ENCODE measurements around the gene LIMS2. TPM values are rescaled to one million over a fixed set of nuclear protein-coding genes. Genes with fewer than 3 reads are reported as not detected.

The LIMS2 gene
- total RNA-seq, 6 experiments from 2014 or later = 47.8 to 65.0 (median 59.1) TPM

DNA sequence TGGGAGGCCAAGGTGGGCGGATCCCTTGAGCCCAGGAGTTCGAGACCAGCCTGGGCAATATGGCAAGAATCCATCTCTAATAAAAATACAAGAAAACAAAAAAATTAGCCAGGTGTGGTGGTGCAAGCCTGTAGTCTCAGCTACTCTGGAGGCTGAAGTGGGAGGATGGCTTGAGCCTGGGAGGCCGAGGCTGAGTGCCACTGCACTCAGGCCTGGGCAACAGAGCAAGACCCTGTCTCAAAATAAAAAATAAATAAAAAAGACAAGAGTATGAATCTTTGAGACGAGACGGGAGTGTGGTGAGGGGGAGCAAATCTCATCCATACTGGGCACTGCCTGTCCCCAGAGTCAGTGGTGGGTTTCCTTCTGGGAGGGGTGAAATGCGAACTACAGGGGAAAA is 17.2 kb downstream of the LIMS2 start:
- Mint-ChIP-seq H3K36me3 (ENCODE audit: low read depth) (peaks cover 14% of the 10 kb centered on the region), H3K9me3 (no peaks in the 10 kb centered on the region), H3K4me1 (ENCODE audit: low read depth) (peaks cover 21% of the 10 kb centered on the region)

DNA sequence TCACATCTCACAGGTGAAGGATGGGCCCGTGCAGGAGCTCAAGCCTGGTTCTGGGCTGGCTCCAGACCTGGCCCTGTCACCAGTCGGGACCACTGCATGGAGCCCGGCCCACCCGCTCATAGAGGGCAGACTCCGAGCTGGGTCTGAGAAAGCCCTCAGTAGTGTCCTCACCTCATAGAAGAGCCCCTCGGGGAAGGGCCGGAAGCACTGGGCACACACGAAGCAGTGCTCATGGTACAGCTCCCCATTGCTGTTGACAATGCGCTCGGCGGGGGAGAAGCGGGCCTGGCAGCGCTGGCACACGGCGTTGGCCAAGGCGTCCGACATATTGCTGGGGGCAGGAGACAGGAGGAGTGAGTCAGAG is 18.1 kb downstream of the LIMS2 start:
- H3K9me3 Mint-ChIP-seq = no peaks in the 10 kb centered on the region
- H3K27me3 Mint-ChIP-seq (ENCODE audit: insufficient read depth) = peaks cover 5% of the 10 kb centered on the region; the same call in 1 of the 2 replicates

More for the DNA sequence above, 17.2 kb downstream of the LIMS2 start:
- H3K4me3 Mint-ChIP-seq = no peak overlapping the region
- peaks cover 5% of the 10 kb centered on the region; the same call in 1 of the 2 replicates for H3K27me3 Mint-ChIP-seq (ENCODE audit: insufficient read depth)
- no peak for TF ChIP-seq CTCF (IDR thresholded peaks at IDR 0.05)
- DNase-seq = no peak
- no peak overlapping the region for H3K27ac Mint-ChIP-seq

GRCh38 chr2:127656569-127657231 is 18.6 kb downstream of the LIMS2 start:
- no peak for TF ChIP-seq CTCF (IDR thresholded peaks at IDR 0.05)
- Mint-ChIP-seq H3K4me1 (ENCODE audit: low read depth) (peaks cover 8% of the 10 kb centered on the region), H3K27ac (no peak overlapping the region), H3K36me3 (ENCODE audit: low read depth) (peaks cover 14% of the 10 kb centered on the region), H3K27me3 (ENCODE audit: insufficient read depth) (peaks cover 5% of the 10 kb centered on the region; the same call in 1 of the 2 replicates), H3K4me3 (no peak overlapping the region), H3K9me3 (no peaks in the 10 kb centered on the region)
- DNase-seq = no peak

More for the DNA sequence above, 18.1 kb downstream of the LIMS2 start:
- peaks cover 14% of the 10 kb centered on the region for H3K36me3 Mint-ChIP-seq (ENCODE audit: low read depth)
- H3K4me1 Mint-ChIP-seq (ENCODE audit: low read depth) = peaks cover 13% of the 10 kb centered on the region
- no peak overlapping the region for H3K4me3 Mint-ChIP-seq
- no peak overlapping the region for H3K27ac Mint-ChIP-seq
- DNase-seq = no peak
- TF ChIP-seq CTCF (IDR thresholded peaks at IDR 0.05) = no peak

- Mint-ChIP-seq H3K9me3 (no peaks in the 10 kb centered on the region), H3K27ac (no peak overlapping the region), H3K4me1 (ENCODE audit: low read depth) (no peaks in the 10 kb centered on the region), H3K4me3 (no peak overlapping the region), H3K36me3 (ENCODE audit: low read depth) (peaks cover 12% of the 10 kb centered on the region), H3K27me3 (ENCODE audit: insufficient read depth) (peaks cover 5% of the 10 kb centered on the region; the same call in 1 of the 2 replicates)
- no peak for DNase-seq
- TF ChIP-seq CTCF (IDR thresholded peaks at IDR 0.05) = no peak
These were observed 19.9 kb downstream of the LIMS2 start for GRCh38 chr2:127655209-127656073.

DNA sequence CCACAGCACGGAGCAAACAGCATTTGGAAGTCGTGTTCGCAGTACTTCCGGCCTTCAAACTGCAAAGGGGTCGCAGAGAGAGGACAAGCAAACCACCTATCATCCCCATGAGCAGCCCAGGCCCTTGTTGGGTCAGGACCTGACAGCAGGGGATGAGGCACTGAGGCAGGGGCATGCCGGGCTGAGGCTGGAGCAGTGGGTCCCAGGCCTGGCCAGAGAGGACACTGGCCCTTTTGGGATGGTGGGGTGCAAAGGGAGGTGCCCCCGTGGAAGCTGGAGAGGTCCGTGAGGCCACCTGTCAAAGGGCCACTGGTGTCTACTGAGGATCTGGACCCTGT is 20.5 kb downstream of the LIMS2 start:
- H3K27ac Mint-ChIP-seq = no peak overlapping the region
- no peak overlapping the region for H3K4me3 Mint-ChIP-seq
- H3K36me3 Mint-ChIP-seq (ENCODE audit: low read depth) = peaks cover 5% of the 10 kb centered on the region
- H3K4me1 Mint-ChIP-seq (ENCODE audit: low read depth) = peaks cover under 1% of the 10 kb centered on the region; the same call in 1 of the 2 replicates
- TF ChIP-seq CTCF (IDR thresholded peaks at IDR 0.05) = no peak
- no peaks in the 10 kb centered on the region for H3K9me3 Mint-ChIP-seq
- DNase-seq = no peak
- H3K27me3 Mint-ChIP-seq (ENCODE audit: insufficient read depth) = peaks cover 5% of the 10 kb centered on the region; the same call in 1 of the 2 replicates
